Omental fat pad (tissue), 4 donors: ENCODE measurements around the gene LRP1. TPM values are rescaled to one million over a fixed set of nuclear protein-coding genes. Genes with fewer than 3 reads are reported as not detected.

Experiments
- ATAC-seq: fragments of 150-250 bp; one replicate; pipeline ENCODE4 v1.9.1; 2016; ENCODE audit warnings: mild to moderate bottlenecking, moderate library complexity; ENCODE audit not compliant: low FRiP score
- DNase-seq: peaks from one replicate; pipeline ENCODE4 v3.0.0-alpha.2; 2019; ENCODE audit warnings: low spot score
- CTCF ChIP-seq, 3 donors: fragments of 450-650 bp; IDR thresholded peaks; one replicate each; pipeline ENCODE4 v1.5.1; 2016 to 2017; ENCODE audit warnings: antibody characterized with exemption in 3 of 3, mild to moderate bottlenecking in 3 of 3, moderate library complexity in 2 of 3
- total RNA-seq, 4 donors: library from RNA; depleted of rRNA; stranded (reverse); fragments of >200 nt; gene quantifications; one replicate each; pipeline ENCODE4 v1.1.0, GENCODE V29; 2016

LRP1 gene
- total RNA-seq, 4 donors from 2014 or later = 312 to 592 (median 571) TPM

DNA sequence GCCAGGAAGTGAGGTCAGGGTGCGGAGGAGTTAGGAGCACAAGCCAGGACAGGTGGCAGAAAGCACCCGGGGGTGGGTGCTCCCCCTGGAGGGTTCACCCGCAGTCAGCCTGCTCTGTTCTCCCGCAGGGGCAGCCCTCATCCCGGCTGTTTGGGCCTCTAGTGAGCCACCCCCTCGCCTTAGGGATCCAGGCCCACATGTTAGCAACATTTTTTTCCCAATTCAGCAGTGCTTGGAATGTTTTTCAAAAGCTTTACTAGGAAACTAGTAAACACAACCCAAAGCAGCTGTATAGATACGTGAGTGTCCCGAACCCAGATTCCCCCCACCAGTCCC, 59.8 kb downstream of the LRP1 start:
- no peak for DNase-seq
- ATAC-seq = no peak
- TF ChIP-seq CTCF (IDR thresholded peaks at IDR 0.05) = no peak

GRCh38 chr12:57190037-57190436, 61.8 kb downstream of the LRP1 start:
- no peak for DNase-seq
- no peak for ATAC-seq
- TF ChIP-seq CTCF (IDR thresholded peaks at IDR 0.05) = no peak

DNA sequence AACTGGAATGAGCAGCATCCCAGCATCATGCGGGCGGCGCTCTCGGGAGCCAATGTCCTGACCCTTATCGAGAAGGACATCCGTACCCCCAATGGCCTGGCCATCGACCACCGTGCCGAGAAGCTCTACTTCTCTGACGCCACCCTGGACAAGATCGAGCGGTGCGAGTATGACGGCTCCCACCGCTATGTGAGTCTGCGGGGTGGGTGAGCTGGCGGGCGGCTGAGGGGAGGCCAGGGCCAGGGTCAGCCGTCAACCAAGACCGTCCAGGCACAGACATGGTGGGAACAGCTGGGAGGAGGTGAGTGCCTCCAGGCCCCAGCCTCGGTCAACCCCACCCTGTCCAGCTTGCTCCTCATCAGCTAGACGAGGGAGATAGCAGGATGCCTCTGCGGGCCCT, 62.5 kb downstream of the LRP1 start:
- ATAC-seq = no peak
- no peak for TF ChIP-seq CTCF (IDR thresholded peaks at IDR 0.05)

GRCh38 chr12:57191410-57191809, 63.1 kb downstream of the LRP1 start:
- no peak for DNase-seq
- no peak for TF ChIP-seq CTCF (IDR thresholded peaks at IDR 0.05)
- no peak for ATAC-seq

More for the DNA sequence above, 62.5 kb downstream of the LRP1 start:
- no peak for DNase-seq

DNA sequence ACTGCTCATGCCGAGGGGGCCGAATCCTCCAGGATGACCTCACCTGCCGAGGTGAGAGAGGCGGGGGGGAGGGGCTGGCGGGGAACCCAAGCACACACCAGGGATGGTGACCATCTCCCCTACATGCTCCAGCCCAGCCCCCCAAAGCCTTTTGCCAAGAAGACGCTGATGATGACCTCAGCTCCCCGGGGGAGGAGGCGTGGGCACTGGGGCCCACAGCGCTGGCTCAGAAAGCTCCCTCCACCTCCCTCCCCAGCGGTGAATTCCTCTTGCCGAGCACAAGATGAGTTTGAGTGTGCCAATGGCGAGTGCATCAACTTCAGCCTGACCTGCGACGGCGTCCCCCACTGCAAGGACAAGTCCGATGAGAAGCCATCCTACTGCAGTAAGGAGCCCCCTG, 64.6 kb downstream of the LRP1 start:
- ATAC-seq (no peak), DNase-seq (no peak)

DNA sequence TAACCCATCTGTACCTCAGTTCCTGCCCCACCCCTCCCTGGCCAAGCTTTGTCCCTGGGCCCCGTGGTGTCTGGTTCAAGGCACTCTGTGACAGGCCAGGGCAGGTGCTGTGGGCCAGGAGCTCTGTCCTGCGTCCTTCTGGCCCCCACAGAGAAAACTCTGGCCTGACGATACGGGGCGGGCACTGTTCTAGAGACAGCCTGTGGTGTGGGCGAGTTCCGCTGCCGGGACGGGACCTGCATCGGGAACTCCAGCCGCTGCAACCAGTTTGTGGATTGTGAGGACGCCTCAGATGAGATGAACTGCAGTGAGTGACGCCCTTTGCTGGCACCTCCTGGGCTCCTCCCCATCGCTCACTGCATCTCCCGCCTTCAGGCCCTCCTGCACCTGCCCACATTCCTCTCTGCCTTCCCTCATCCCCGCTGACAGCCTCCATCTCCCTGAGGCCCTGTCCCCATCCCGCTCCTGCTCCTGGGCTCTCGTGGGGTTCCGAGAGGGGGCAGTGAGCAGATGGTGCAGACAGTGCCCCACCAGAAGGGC, 65.5 kb downstream of the LRP1 start:
- no peak for TF ChIP-seq CTCF (IDR thresholded peaks at IDR 0.05)
- no peak for ATAC-seq
- no peak for DNase-seq

More for the DNA sequence above, 64.6 kb downstream of the LRP1 start:
- TF ChIP-seq CTCF (IDR thresholded peaks at IDR 0.05) = no peak

DNA sequence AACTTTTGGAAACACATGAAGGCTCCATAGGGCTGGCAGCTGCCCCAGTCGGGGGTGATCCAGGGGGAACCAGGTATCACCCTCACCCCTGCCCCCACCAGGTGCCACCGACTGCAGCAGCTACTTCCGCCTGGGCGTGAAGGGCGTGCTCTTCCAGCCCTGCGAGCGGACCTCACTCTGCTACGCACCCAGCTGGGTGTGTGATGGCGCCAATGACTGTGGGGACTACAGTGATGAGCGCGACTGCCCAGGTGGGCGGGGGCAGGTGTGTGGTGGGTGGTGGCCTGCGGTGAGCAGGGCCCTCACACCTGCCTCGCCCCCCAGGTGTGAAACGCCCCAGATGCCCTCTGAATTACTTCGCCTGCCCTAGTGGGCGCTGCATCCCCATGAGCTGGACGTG, 66.0 kb downstream of the LRP1 start:
- TF ChIP-seq CTCF (IDR thresholded peaks at IDR 0.05) = no peak
- ATAC-seq = no peak
- DNase-seq = no peak
